PC-9 (cell line): ENCODE measurements around the gene PTPMT1. TPM values are rescaled to one million over a fixed set of nuclear protein-coding genes. Genes with fewer than 3 reads are reported as not detected.

Experiments
- BruUV-seq: library from RNA; stranded (reverse); fragments of 400-500 nt; replicated peaks from 2 replicates; lab custom pipeline; 2021; lab: Mats Ljungman, UMichigan
- CTCF ChIA-PET: fragments of 300-600 bp; sonication (Branson Sonifier 250); formaldehyde crosslinking; loops from one replicate; lab custom pipeline; 2022; ENCODE audit warnings: antibody characterized with exemption; lab: Charles Lee
- POLR2A ChIA-PET: fragments of 300-600 bp; sonication (Branson Sonifier 250); formaldehyde crosslinking; loops from one replicate; lab custom pipeline; 2022; ENCODE audit warnings: antibody characterized with exemption; ENCODE audit not compliant: unreplicated experiment; lab: Charles Lee
- DNase-seq, 2 experiments: peaks; one replicate each; pipeline versions ENCODE4 v3.0.0 to v3.0.0-alpha.2; 2015 to 2022; ENCODE audit warnings: mixed read lengths in 1 of 2
- H2AFZ ChIP-seq: fragments of 200-600 bp; sonication (generic); 2 replicates; pipeline ENCODE4 v1.8.1; 2017; ENCODE audit warnings: antibody characterized with exemption
- H3F3A ChIP-seq: fragments of 200-600 bp; sonication (generic); 2 replicates; pipeline ENCODE4 v1.8.1; 2017; ENCODE audit warnings: antibody characterized with exemption, mild to moderate bottlenecking, low read depth; ENCODE audit not compliant: insufficient read depth
- H3K27ac ChIP-seq: fragments of 200-600 bp; sonication (generic); 2 replicates; pipeline ENCODE4 v1.6.1; 2016; ENCODE audit warnings: mixed run types
- H3K27me3 ChIP-seq: fragments of 200-600 bp; sonication (generic); 2 replicates; pipeline ENCODE4 v1.6.1; 2016; ENCODE audit warnings: low read depth, mixed run types; ENCODE audit not compliant: insufficient read depth
- H3K36me3 ChIP-seq: fragments of 200-600 bp; sonication (generic); 2 replicates; pipeline ENCODE4 v1.6.1; 2016; ENCODE audit warnings: low read depth, mixed run types
- H3K4me1 ChIP-seq: fragments of 200-600 bp; sonication (generic); replicated peaks from 2 replicates; pipeline ENCODE4 v1.6.1; 2016; ENCODE audit warnings: mixed run types; ENCODE audit not compliant: insufficient read depth
- H3K4me2 ChIP-seq: fragments of 200-600 bp; sonication (generic); 2 replicates; pipeline ENCODE4 v1.6.1; 2017; ENCODE audit warnings: mixed run types
- H3K4me3 ChIP-seq: fragments of 200-600 bp; sonication (generic); 2 replicates; pipeline ENCODE4 v1.6.1; 2016; ENCODE audit warnings: mixed run types
- H3K79me2 ChIP-seq: fragments of 200-600 bp; sonication (generic); 2 replicates; pipeline ENCODE4 v1.6.1; 2017; ENCODE audit warnings: low read depth, mixed run types
- H3K9me2 ChIP-seq: fragments of 200-600 bp; sonication (generic); 2 replicates; pipeline ENCODE4 v1.8.1; 2017; ENCODE audit warnings: mild to moderate bottlenecking; ENCODE audit not compliant: insufficient read depth
- H3K9me3 ChIP-seq: fragments of 200-600 bp; sonication (generic); 2 replicates; pipeline ENCODE4 v1.8.1; 2016; ENCODE audit warnings: low read depth; ENCODE audit not compliant: insufficient read depth
- H4K20me1 ChIP-seq: fragments of 200-600 bp; sonication (generic); 2 replicates; pipeline ENCODE4 v1.8.1; 2017; ENCODE audit not compliant: insufficient read depth
- CTCF ChIP-seq: fragments of 200-600 bp; sonication (generic); conservative IDR thresholded peaks from 2 replicates; pipeline ENCODE4 v1.6.1; 2017; ENCODE audit warnings: mixed run types, antibody characterized with exemption, mild to moderate bottlenecking, moderate library complexity
- EZH2 ChIP-seq: fragments of 200-600 bp; sonication (generic); IDR thresholded peaks from 2 replicates; pipeline ENCODE4 v1.8.0; 2017; ENCODE audit warnings: antibody characterized with exemption, low read depth
- intact Hi-C: fragments of 100-400 bp; cut with micrococcal nuclease; formaldehyde crosslinking; loops from one replicate; pipeline ENCODE4 v1.10.0; 2022; ENCODE audit not compliant: unreplicated experiment
- total RNA-seq: library from RNA; stranded (reverse); gene quantifications from 2 replicates; pipeline ENCODE4 v1.2.3, GENCODE V29; 2021

PTPMT1 gene
- total RNA-seq, 1 experiment from 2014 or later = 79.0 TPM

GRCh38 chr11:47570651-47571356, 5.4 kb downstream of the PTPMT1 start:
- no peaks in the 10 kb centered on the region for H3K9me2 ChIP-seq
- peaks cover 9% of the 10 kb centered on the region for H3K4me1 ChIP-seq
- no peaks in the 10 kb centered on the region for H3K27me3 ChIP-seq
- CTCF ChIA-PET = no interaction called here
- peaks cover 27% of the 10 kb centered on the region for H3K36me3 ChIP-seq
- no peak for DNase-seq
- H4K20me1 ChIP-seq = peaks cover 7% of the 10 kb centered on the region; the same call in 1 of the 2 replicates
- POLR2A ChIA-PET = interaction anchor here (0.5 to 0.6 kb wide), 3 partner anchors 30 to 407 kb away, joined by 3 to 9 read pairs (median 5); partner anchors contain the start of gene DDB2
- BruUV-seq = no TSS peak
- no peak overlapping the region for H2AFZ ChIP-seq
- no peaks in the 10 kb centered on the region for H3K9me3 ChIP-seq
- no peak overlapping the region for H3K27ac ChIP-seq
- peaks cover 44% of the 10 kb centered on the region for H3K79me2 ChIP-seq
- peaks cover 7% of the 10 kb centered on the region; the same call in 1 of the 2 replicates for H3F3A ChIP-seq
- no peak overlapping the region for H3K4me2 ChIP-seq
- TF ChIP-seq EZH2 (no peak), CTCF (no peak)
- no peak overlapping the region for H3K4me3 ChIP-seq
- intact Hi-C loops = no loop called here

GRCh38 chr11:47571357-47571729, 5.9 kb downstream of the PTPMT1 start:
- Histone ChIP-seq H3K27me3 (no peaks in the 10 kb centered on the region), H4K20me1 (peaks cover 7% of the 10 kb centered on the region; the same call in 1 of the 2 replicates), H3F3A (peaks cover 7% of the 10 kb centered on the region; the same call in 1 of the 2 replicates), H3K9me3 (no peaks in the 10 kb centered on the region), H3K9me2 (no peaks in the 10 kb centered on the region), H3K4me1 (peaks cover 9% of the 10 kb centered on the region), H3K79me2 (peaks cover 38% of the 10 kb centered on the region), H3K27ac (no peak overlapping the region), H2AFZ (no peak overlapping the region), H3K4me3 (no peak overlapping the region), H3K36me3 (peaks cover 27% of the 10 kb centered on the region), H3K4me2 (no peak overlapping the region)
- no TSS peak for BruUV-seq
- no peak for DNase-seq
- ChIA-PET POLR2A (interaction anchor here (0.6 kb wide), 1 partner anchor 407 kb away, joined by 5 read pairs; no protein-coding TSS in a partner anchor), CTCF (no interaction called here)
- intact Hi-C loops = no loop called here
- TF ChIP-seq EZH2 (no peak), CTCF (no peak)

- Histone ChIP-seq H3K36me3 (peaks cover 27% of the 10 kb centered on the region), H3K79me2 (peaks cover 33% of the 10 kb centered on the region), H3K9me3 (no peaks in the 10 kb centered on the region), H3F3A (peaks cover 10% of the 10 kb centered on the region; the same call in 1 of the 2 replicates), H3K4me1 (peaks cover 4% of the 10 kb centered on the region), H4K20me1 (peaks cover 7% of the 10 kb centered on the region; the same call in 1 of the 2 replicates), H2AFZ (no peak overlapping the region), H3K4me2 (no peak overlapping the region), H3K27ac (no peak overlapping the region), H3K4me3 (no peak overlapping the region), H3K9me2 (no peaks in the 10 kb centered on the region), H3K27me3 (no peaks in the 10 kb centered on the region)
- no TSS peak for BruUV-seq
- POLR2A ChIA-PET = no interaction called here
- intact Hi-C loops = no loop called here
- DNase-seq = no peak
- TF ChIP-seq CTCF (no peak), EZH2 (no peak)
- CTCF ChIA-PET = no interaction called here
Observed at GRCh38 chr11:47571895-47572294, 6.5 kb downstream of the PTPMT1 start.
